GM21825 (cell line): ENCODE results near the gene ATP6V0A4.

ENCODE experiments used
- ATAC-seq: cut with Tn5 transposase; IDR thresholded peaks from one replicate; pipeline ENCODE4 v1.9.1; 2021; ENCODE audit warnings: mild to moderate bottlenecking, moderate library complexity; ENCODE audit not compliant: unreplicated experiment

Gene ATP6V0A4

DNA sequence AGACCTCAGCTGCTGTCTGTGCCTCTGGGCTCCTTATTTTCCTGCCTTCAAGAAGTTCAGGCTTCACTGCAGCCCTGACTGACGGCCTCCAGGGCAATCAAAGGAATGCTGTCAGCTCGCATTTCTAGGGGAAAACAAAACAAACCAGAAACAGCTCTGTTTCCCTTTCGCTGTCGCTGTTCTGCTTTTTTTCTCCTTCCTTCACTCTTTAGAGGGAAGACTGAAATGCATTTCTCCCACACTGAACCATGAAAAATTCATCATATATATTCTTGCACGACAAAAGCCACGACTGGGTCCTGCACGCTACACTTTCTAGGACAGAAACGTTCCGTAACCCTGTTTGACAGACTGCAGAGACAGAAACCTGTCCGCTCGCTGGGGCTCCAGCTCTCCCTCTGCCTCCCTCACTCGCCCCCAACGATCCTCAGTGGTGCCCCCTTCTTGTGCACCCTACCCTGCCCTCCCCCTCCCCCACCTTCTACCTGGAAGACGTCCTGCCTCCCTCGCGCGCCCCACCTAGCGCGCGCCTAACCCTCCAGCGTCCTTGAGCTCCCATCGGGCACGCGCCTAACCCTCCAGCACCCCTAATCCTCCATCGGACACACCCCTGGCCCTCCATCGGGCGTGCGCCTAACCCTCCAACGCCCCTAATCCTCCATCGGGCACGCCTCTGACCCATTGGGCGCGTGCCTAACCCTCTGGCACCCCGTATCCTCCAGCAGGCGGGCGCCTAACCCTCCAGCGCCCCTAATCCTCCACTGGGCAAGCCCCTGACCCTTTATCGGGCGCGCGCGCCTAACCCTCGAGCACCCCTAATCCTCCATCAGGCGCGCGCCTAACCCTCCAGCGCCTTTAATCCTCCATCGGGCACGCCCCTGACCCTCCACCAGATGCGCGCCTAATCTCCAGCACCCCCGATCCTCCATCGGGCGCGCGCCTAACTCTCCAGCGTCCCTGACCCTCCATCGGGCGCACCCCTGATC is 134.0 kb downstream of the ATP6V0A4 start:
- no peak for ATAC-seq

GRCh38 chr7:138662991-138663320 is 135.0 kb downstream of the ATP6V0A4 start:
- ATAC-seq, result no peak

DNA sequence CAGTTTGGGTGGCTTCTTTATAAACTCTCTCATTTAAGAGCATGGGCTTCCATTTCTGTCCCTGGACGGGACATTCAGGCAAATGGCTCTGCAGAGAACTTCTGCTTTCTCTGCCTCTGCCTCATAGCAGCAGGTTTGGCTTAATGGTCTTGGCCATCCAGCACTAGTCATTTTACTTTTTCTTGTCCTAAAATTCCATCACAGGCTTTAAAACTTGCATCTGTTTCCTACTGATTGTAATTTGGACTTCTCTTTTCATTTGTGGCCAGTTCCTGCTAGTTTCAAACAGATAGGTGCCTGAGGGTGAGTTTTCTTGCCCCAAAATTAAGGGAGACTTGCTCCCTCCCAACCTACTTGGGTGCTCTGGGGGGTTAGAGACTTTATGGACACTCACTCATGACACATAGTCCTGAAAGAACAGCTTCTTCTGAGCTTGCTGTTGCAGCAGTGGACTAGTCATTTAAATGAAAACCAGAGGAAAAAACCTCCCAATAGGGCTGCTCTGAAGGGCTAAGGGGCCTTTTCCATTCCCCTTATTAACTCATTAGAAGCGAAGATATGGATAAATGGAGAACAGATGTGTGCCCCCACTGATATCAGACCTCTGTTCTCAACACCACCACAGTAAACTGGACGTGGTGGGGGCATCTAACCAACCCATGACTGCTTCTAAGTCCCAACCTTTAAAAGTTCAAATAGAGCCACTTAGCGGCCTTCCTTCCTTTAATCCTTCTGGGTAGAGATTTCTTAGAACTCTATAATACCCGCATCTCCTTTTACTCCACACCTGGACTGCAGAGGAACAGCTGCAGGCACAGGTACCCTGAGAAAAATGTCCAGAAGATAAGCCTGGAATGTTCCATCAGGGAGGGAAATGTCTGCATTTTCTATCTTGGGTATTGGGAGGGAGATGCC is 135.7 kb downstream of the ATP6V0A4 start:
- ATAC-seq, result no peak

DNA sequence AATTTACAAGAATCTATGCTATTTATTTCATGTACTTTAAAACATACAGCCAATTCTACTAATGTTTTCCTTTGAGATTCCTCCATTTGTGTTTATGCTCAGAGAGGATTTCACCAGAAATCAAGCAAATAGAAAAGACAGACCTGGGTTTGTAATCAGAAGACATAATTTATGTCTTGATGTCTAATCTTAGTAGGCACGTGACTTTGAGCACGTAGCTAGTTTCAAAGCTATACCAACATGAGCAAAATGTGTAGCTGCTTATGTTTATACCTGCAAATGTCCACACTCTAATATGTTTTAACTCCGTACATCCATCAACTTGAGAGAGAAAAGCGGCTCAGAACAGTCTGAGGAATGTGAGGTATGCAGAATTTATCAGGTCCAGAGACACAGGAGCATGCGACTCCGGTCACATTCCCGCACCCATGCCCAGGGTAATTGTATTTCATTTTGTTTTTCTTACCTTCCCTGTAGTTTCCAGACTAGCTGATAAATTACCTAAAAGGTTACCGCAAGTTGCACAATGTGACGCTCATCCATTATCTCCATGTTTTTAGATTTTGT is 136.8 kb downstream of the ATP6V0A4 start:
- ATAC-seq, result no peak

GRCh38 chr7:138658889-138659288 is 139.1 kb downstream of the ATP6V0A4 start:
- no peak for ATAC-seq

DNA sequence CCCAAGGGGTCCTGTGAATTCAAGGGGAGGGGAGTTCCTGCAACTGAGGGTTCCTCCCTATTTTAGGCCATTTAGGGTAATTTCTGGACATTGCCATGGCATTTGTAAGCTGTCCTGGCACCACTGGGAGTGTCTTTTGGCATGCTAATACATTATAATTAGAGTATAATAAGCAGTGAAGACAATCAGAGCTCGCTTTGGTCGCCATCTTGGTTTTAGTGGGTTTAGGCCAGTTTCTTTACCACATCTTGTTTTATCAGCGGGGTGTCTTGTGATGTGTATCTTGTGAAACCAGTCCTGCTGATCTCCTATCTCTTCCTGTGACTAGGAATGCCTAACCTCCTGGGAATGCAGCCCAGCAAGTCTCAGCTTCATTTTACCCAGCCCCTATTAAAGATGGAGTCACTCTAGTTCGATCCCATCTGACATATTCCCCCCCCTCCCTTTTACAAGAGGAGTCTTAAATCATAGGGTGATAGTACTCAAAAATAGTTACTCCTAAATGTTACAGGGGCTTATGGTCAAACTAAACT is 140.1 kb downstream of the ATP6V0A4 start:
- ATAC-seq, result no peak

- ATAC-seq, result no peak
Observed at GRCh38 chr7:138656952-138657351, 141.0 kb downstream of the ATP6V0A4 start.
